Activated CD8-positive, alpha-beta T cell treated with anti-CD3 and anti-CD28 coated beads, Interleukin-2, amount 10 ng/mL, durations not matched to agents 7 days and 5 days (primary cell): Measurements from ENCODE around the gene RAI14. TPM values are rescaled to one million over a fixed set of nuclear protein-coding genes. Genes with fewer than 3 reads are reported as not detected.
"Not testable (repeated sequence)": the region's sequence is repeated elsewhere in the genome, so short reads cannot be mapped to it uniquely, and the experiment has no call there.

Source experiments
- ATAC-seq: fragments of 150-1000 bp; cut with Tn5 transposase; one replicate; pipeline ENCODE4 v1.10.0; 2021; ENCODE audit warnings: moderate library complexity
- CTCF ChIA-PET: fragments of 350-600 bp; sonication (Branson Sonifier 250); formaldehyde crosslinking; loops from one replicate; lab custom pipeline; 2021; ENCODE audit warnings: antibody characterized with exemption; lab: Charles Lee
- POLR2A ChIA-PET: fragments of 350-600 bp; sonication (Branson Sonifier 250); formaldehyde crosslinking; loops from one replicate; lab custom pipeline; 2021; ENCODE audit warnings: antibody characterized with exemption; lab: Charles Lee
- DNase-seq: peaks from one replicate; pipeline ENCODE4 v3.0.0-alpha.2; 2020
- H3K27ac Mint-ChIP-seq: one replicate; pipeline ENCODE4 v1.8.0; 2021; ENCODE audit warnings: mild to moderate bottlenecking, mixed read lengths
- H3K27me3 Mint-ChIP-seq: one replicate; pipeline ENCODE4 v1.8.0; 2021; ENCODE audit warnings: low read depth, mixed read lengths
- H3K36me3 Mint-ChIP-seq: one replicate; pipeline ENCODE4 v1.8.0; 2021; ENCODE audit warnings: low read depth, mixed read lengths
- H3K4me1 Mint-ChIP-seq: one replicate; pipeline ENCODE4 v1.8.0; 2021; ENCODE audit warnings: low read depth, mixed read lengths
- H3K4me3 Mint-ChIP-seq: one replicate; pipeline ENCODE4 v1.8.0; 2021; ENCODE audit warnings: mild to moderate bottlenecking, mixed read lengths
- H3K9me3 Mint-ChIP-seq: one replicate; pipeline ENCODE4 v1.8.0; 2022; ENCODE audit warnings: mixed read lengths; ENCODE audit not compliant: insufficient read depth
- total RNA-seq, 2 experiments: library from RNA; stranded (reverse); gene quantifications; one replicate each; pipeline ENCODE4 v1.2.3, GENCODE V29; 2021

The RAI14 gene
- total RNA-seq, 2 experiments from 2014 or later: not detected

GRCh38 chr5:34830827-34831226, 174.7 kb downstream of the RAI14 start:
- H3K4me1 Mint-ChIP-seq, H3K9me3 Mint-ChIP-seq, POLR2A ChIA-PET, H3K4me3 Mint-ChIP-seq, DNase-seq, H3K27me3 Mint-ChIP-seq, H3K36me3 Mint-ChIP-seq, ATAC-seq, CTCF ChIA-PET, H3K27ac Mint-ChIP-seq: not testable (repeated sequence)

GRCh38 chr5:34831303-34831702, 175.2 kb downstream of the RAI14 start:
- H3K9me3 Mint-ChIP-seq: no peaks in the 10 kb centered on the region
- ChIA-PET POLR2A (no interaction called here), CTCF (no interaction called here)
- H3K4me1 Mint-ChIP-seq: no peaks in the 10 kb centered on the region
- H3K36me3 Mint-ChIP-seq: no peaks in the 10 kb centered on the region
- peaks cover 7% of the 10 kb centered on the region for H3K27me3 Mint-ChIP-seq
- no peak overlapping the region for H3K4me3 Mint-ChIP-seq
- ATAC-seq (no peak), DNase-seq (no peak)
- H3K27ac Mint-ChIP-seq: no peak overlapping the region

GRCh38 chr5:34832568-34832967, 176.4 kb downstream of the RAI14 start:
- H3K27ac Mint-ChIP-seq: no peak overlapping the region
- DNase-seq: no peak
- CTCF ChIA-PET: no interaction called here
- POLR2A ChIA-PET: no interaction called here
- H3K36me3 Mint-ChIP-seq: no peaks in the 10 kb centered on the region
- ATAC-seq: no peak
- H3K4me3 Mint-ChIP-seq: no peak overlapping the region
- H3K27me3 Mint-ChIP-seq: peaks cover 7% of the 10 kb centered on the region
- H3K9me3 Mint-ChIP-seq: no peaks in the 10 kb centered on the region
- H3K4me1 Mint-ChIP-seq: no peaks in the 10 kb centered on the region

- DNase-seq: no peak
- CTCF ChIA-PET: no interaction called here
These were observed 177.0 kb downstream of the RAI14 start for GRCh38 chr5:34833090-34833489.

GRCh38 chr5:34833976-34834793, 178.1 kb downstream of the RAI14 start:
- DNase-seq (no peak), ATAC-seq (no peak)
- POLR2A ChIA-PET: no interaction called here
- no peaks in the 10 kb centered on the region for H3K9me3 Mint-ChIP-seq
- H3K27ac Mint-ChIP-seq: no peak overlapping the region
- H3K36me3 Mint-ChIP-seq: no peaks in the 10 kb centered on the region
- peaks cover 9% of the 10 kb centered on the region for H3K4me1 Mint-ChIP-seq
- peaks cover 7% of the 10 kb centered on the region for H3K27me3 Mint-ChIP-seq
- no peak overlapping the region for H3K4me3 Mint-ChIP-seq
- CTCF ChIA-PET: no interaction called here

More at GRCh38 chr5:34833090-34833489, 177.0 kb downstream of the RAI14 start:
- H3K4me3 Mint-ChIP-seq: no peak overlapping the region
- no peaks in the 10 kb centered on the region for H3K36me3 Mint-ChIP-seq
- no peak overlapping the region for H3K27ac Mint-ChIP-seq
- POLR2A ChIA-PET: no interaction called here
- no peak for ATAC-seq
- H3K9me3 Mint-ChIP-seq: no peaks in the 10 kb centered on the region
- H3K27me3 Mint-ChIP-seq: peaks cover 7% of the 10 kb centered on the region
- peaks cover under 1% of the 10 kb centered on the region for H3K4me1 Mint-ChIP-seq

GRCh38 chr5:34834794-34835089, 178.6 kb downstream of the RAI14 start:
- Mint-ChIP-seq H3K36me3 (no peaks in the 10 kb centered on the region), H3K27me3 (peaks cover 7% of the 10 kb centered on the region), H3K27ac (no peak overlapping the region), H3K9me3 (no peaks in the 10 kb centered on the region), H3K4me3 (no peak overlapping the region), H3K4me1 (peaks cover 12% of the 10 kb centered on the region)
- ATAC-seq (no peak), DNase-seq (no peak)
- ChIA-PET CTCF (no interaction called here), POLR2A (no interaction called here)

GRCh38 chr5:34835664-34836063, 179.5 kb downstream of the RAI14 start:
- Mint-ChIP-seq H3K9me3 (no peaks in the 10 kb centered on the region), H3K4me3 (no peak overlapping the region), H3K27ac (no peak overlapping the region), H3K36me3 (no peaks in the 10 kb centered on the region), H3K27me3 (peaks cover 7% of the 10 kb centered on the region), H3K4me1 (peaks cover 12% of the 10 kb centered on the region)
- POLR2A ChIA-PET: no interaction called here
- no peak for DNase-seq
- CTCF ChIA-PET: no interaction called here
- ATAC-seq: no peak

- no peaks in the 10 kb centered on the region for H3K36me3 Mint-ChIP-seq
- ATAC-seq (peak; percentile 91), DNase-seq (peak; percentile 92)
- H3K27ac Mint-ChIP-seq: peak within 1 kb of the TSS; percentile 81
- H3K27me3 Mint-ChIP-seq: peaks cover 7% of the 10 kb centered on the region
- peak within 1 kb of the TSS; percentile 85 for H3K4me3 Mint-ChIP-seq
- POLR2A ChIA-PET: interaction anchor here (0.6 to 1.6 kb wide), 3 partner anchors 76 to 657 kb away, joined by 3 to 9 read pairs (median 3); partner anchors contain the start of genes BRIX1, DNAJC21 and RAD1
- CTCF ChIA-PET: interaction anchor here (0.8 to 1.3 kb wide), 4 partner anchors 15 to 315 kb away, joined by 3 to 4 read pairs (median 3); partner anchors contain the start of gene RAD1
- peaks cover 12% of the 10 kb centered on the region for H3K4me1 Mint-ChIP-seq
- H3K9me3 Mint-ChIP-seq: no peaks in the 10 kb centered on the region
These were observed 182.9 kb downstream of the RAI14 start, which contains the start of gene TTC23L for GRCh38 chr5:34838785-34839714. TSS of gene TTC23L (plus strand) at chr5:34839164. CDS start at chr5:34840672, 1,508 bp downstream.

GRCh38 chr5:34841816-34842215, 185.7 kb downstream of the RAI14 start:
- no peak overlapping the region for H3K27ac Mint-ChIP-seq
- no peaks in the 10 kb centered on the region for H3K36me3 Mint-ChIP-seq
- ATAC-seq (no peak), DNase-seq (no peak)
- ChIA-PET POLR2A (no interaction called here), CTCF (no interaction called here)
- H3K4me3 Mint-ChIP-seq: no peak overlapping the region
- H3K27me3 Mint-ChIP-seq: peaks cover 4% of the 10 kb centered on the region
- peaks cover 12% of the 10 kb centered on the region for H3K4me1 Mint-ChIP-seq
- no peaks in the 10 kb centered on the region for H3K9me3 Mint-ChIP-seq

- Mint-ChIP-seq H3K36me3 (no peaks in the 10 kb centered on the region), H3K27ac (no peak overlapping the region), H3K27me3 (peaks cover 4% of the 10 kb centered on the region), H3K4me1 (peaks cover 12% of the 10 kb centered on the region), H3K4me3 (no peak overlapping the region), H3K9me3 (no peaks in the 10 kb centered on the region)
- no peak for DNase-seq
- ChIA-PET CTCF (no interaction called here), POLR2A (no interaction called here)
- ATAC-seq: no peak
These were observed 186.4 kb downstream of the RAI14 start for GRCh38 chr5:34842554-34842953.

GRCh38 chr5:34843497-34843896, 187.4 kb downstream of the RAI14 start:
- Mint-ChIP-seq H3K4me3 (no peak overlapping the region), H3K4me1 (peaks cover 8% of the 10 kb centered on the region), H3K36me3 (no peaks in the 10 kb centered on the region), H3K27me3 (peaks cover 4% of the 10 kb centered on the region), H3K27ac (no peak overlapping the region), H3K9me3 (no peaks in the 10 kb centered on the region)
- ChIA-PET POLR2A (no interaction called here), CTCF (no interaction called here)
- no peak for ATAC-seq
- DNase-seq: no peak

- Mint-ChIP-seq H3K27ac (no peak overlapping the region), H3K9me3 (no peaks in the 10 kb centered on the region), H3K4me3 (no peak overlapping the region), H3K4me1 (peaks cover 4% of the 10 kb centered on the region), H3K36me3 (no peaks in the 10 kb centered on the region), H3K27me3 (peaks cover 4% of the 10 kb centered on the region)
- ChIA-PET CTCF (no interaction called here), POLR2A (no interaction called here)
- ATAC-seq (no peak), DNase-seq (no peak)
These were observed 188.0 kb downstream of the RAI14 start for GRCh38 chr5:34844106-34844505.
